HepG2 (cell line): ENCODE data around the gene USP7. TPM values are rescaled to one million over a fixed set of nuclear protein-coding genes. Genes with fewer than 3 reads are reported as not detected.
A peak's percentile ranks its signal among the peaks of the same experiment; 100 is the strongest.
"Not testable (repeated sequence)": the region's sequence is repeated elsewhere in the genome, so short reads cannot be mapped to it uniquely, and the experiment has no call there.

Experiments
- ATAC-seq: fragments of 200-7000 bp; cut with Tn5 transposase; 3 replicates; pipeline ENCODE4 v1.9.1; 2020; ENCODE audit warnings: mild to moderate bottlenecking, moderate library complexity
- BruUV-seq: library from RNA; stranded (reverse); fragments of 400-500 nt; replicated peaks from 2 replicates; lab custom pipeline; 2021; lab: Mats Ljungman, UMichigan
- CTCF ChIA-PET: fragments of 300-600 bp; formaldehyde crosslinking; extraction: SDS; loops from one replicate; lab custom pipeline; 2021; ENCODE audit warnings: low total read pairs, inconsistent platforms, low intra/inter-chr PET ratio; lab: Yijun Ruan, JAX
- POLR2A ChIA-PET: fragments of 350-600 bp; sonication (Branson Sonifier 250); formaldehyde crosslinking; loops from one replicate; lab custom pipeline; 2020; ENCODE audit warnings: antibody characterized with exemption, inconsistent platforms; lab: Yijun Ruan, JAX
- DNase-seq: peaks from one replicate; pipeline ENCODE4 v3.0.0-alpha.2; 2015; ENCODE audit warnings: low spot score
- FAIRE-seq: peaks from 3 replicates; lab custom pipeline; 2011; peaks lifted over from hg19 to GRCh38; lab: Jason Lieb, UNC
- H2AFZ ChIP-seq: one replicate; pipeline ENCODE4 v1.6.1; 2011; ENCODE audit warnings: low read length, inconsistent platforms
- H3K27ac ChIP-seq: fragments of 300-600 bp; 3 replicates; pipeline ENCODE4 v1.8.0; 2011; ENCODE audit warnings: mixed run types, mild to moderate bottlenecking, mixed read lengths, low read length, inconsistent platforms; ENCODE audit not compliant: insufficient read depth; ENCODE audit errors: extremely low read length
- H3K27me3 ChIP-seq, 2 experiments: fragments of 200-600 bp in 1 of 2; 2 replicates in 1 of 2; 3 replicates in 1 of 2; pipeline versions ENCODE4 v1.6.0 to v1.8.0; 2011; ENCODE audit warnings: low read length in 2 of 2, mild to moderate bottlenecking in 2 of 2, moderate library complexity in 2 of 2, inconsistent platforms in 1 of 2; ENCODE audit not compliant: insufficient read depth in 2 of 2, control insufficient read depth in 1 of 2
- H3K36me3 ChIP-seq, 2 experiments: fragments of 200-600 bp in 1 of 2; replicated peaks in 1 of 2; 2 replicates in 1 of 2; 3 replicates in 1 of 2; pipeline versions ENCODE4 v1.5.1 to v1.8.0; 2011; ENCODE audit warnings: low read length in 2 of 2, inconsistent platforms in 1 of 2; ENCODE audit not compliant: insufficient read depth in 2 of 2, control insufficient read depth in 1 of 2
- H3K4me1 ChIP-seq: 2 replicates; pipeline ENCODE4 v1.5.1; 2012; ENCODE audit warnings: low read length, inconsistent platforms; ENCODE audit not compliant: insufficient read depth
- H3K4me2 ChIP-seq: 2 replicates; pipeline ENCODE4 v1.6.0; 2011; ENCODE audit warnings: low read depth, low read length, inconsistent platforms
- H3K4me3 ChIP-seq, 3 experiments: fragments of 200-600 bp in 1 of 3; sonication (generic), shearing (Covaris generic) in 1 of 3; replicated peaks in 1 of 3; 2 replicates each; pipeline ENCODE4 v1.5.1; 2011 to 2016; ENCODE audit warnings: low read length in 3 of 3, inconsistent platforms in 2 of 3, low read depth in 2 of 3, mild to moderate bottlenecking in 2 of 3, control low read depth in 1 of 3, mixed read lengths in 1 of 3; ENCODE audit not compliant: insufficient read depth in 1 of 3
- H3K79me2 ChIP-seq: one replicate; pipeline ENCODE4 v1.6.1; 2011; ENCODE audit warnings: low read length, inconsistent platforms; ENCODE audit not compliant: insufficient read depth
- H3K9ac ChIP-seq: 2 replicates; pipeline ENCODE4 v1.6.0; 2011; ENCODE audit warnings: mild to moderate bottlenecking, low read depth, low read length, inconsistent platforms; ENCODE audit not compliant: insufficient read depth
- H3K9me3 ChIP-seq: 2 replicates; pipeline ENCODE4 v1.5.1; 2012; ENCODE audit warnings: mild to moderate bottlenecking, low read length
- H4K20me1 ChIP-seq: 2 replicates; pipeline ENCODE4 v1.6.0; 2011; ENCODE audit warnings: inconsistent platforms, mild to moderate bottlenecking, low read length, moderate library complexity; ENCODE audit not compliant: insufficient read depth
- CREB1 ChIP-seq, 2 experiments: fragments of 450-650 bp in 1 of 2; IDR thresholded peaks; 2 replicates each; pipeline ENCODE4 v1.6.1; 2016 to 2017; ENCODE audit warnings: control low read depth in 1 of 2, mild to moderate bottlenecking in 1 of 2, missing compliant biosample characterization in 1 of 2, missing genetic modification characterization in 1 of 2
- FOXJ3 ChIP-seq: sonication (generic); formaldehyde crosslinking; IDR thresholded peaks from 2 replicates; pipeline ENCODE4 v1.4.0; 2020; ENCODE audit warnings: missing genetic modification reagents, mild to moderate bottlenecking, borderline replicate concordance
- GATAD2A ChIP-seq: IDR thresholded peaks from 2 replicates; pipeline ENCODE4 v1.6.1; 2016
- HMGXB4 ChIP-seq, 2 experiments: sonication (generic) in 1 of 2; formaldehyde crosslinking in 1 of 2; IDR thresholded peaks; 2 replicates each; pipeline versions ENCODE4 v1.4.0 to v1.6.1; 2018 to 2020; ENCODE audit warnings: missing genetic modification reagents in 2 of 2, borderline replicate concordance in 1 of 2, low read depth in 1 of 2, mild to moderate bottlenecking in 1 of 2, missing biosample characterization in 1 of 2
- HOXA5 ChIP-seq: sonication (generic); formaldehyde crosslinking; IDR thresholded peaks from 2 replicates; pipeline ENCODE4 v1.4.0; 2020; ENCODE audit warnings: missing genetic modification reagents
- MED8 ChIP-seq: sonication (generic); formaldehyde crosslinking; IDR thresholded peaks from 2 replicates; pipeline ENCODE4 v1.8.1; 2023; ENCODE audit warnings: mild to moderate bottlenecking, missing genetic modification reagents; ENCODE audit not compliant: insufficient replicate concordance
- MXD3 ChIP-seq: IDR thresholded peaks from 2 replicates; pipeline ENCODE4 v1.6.1; 2016; ENCODE audit warnings: mild to moderate bottlenecking, missing biosample characterization, missing genetic modification reagents
- NFYC ChIP-seq: IDR thresholded peaks from 2 replicates; pipeline ENCODE4 v1.6.1; 2016; ENCODE audit warnings: missing genetic modification reagents, missing compliant biosample characterization
- PCBP1 ChIP-seq: fragments of 200-400 bp; formaldehyde crosslinking; IDR thresholded peaks from 2 replicates; pipeline ENCODE4 v1.6.1; 2017; ENCODE audit warnings: mild to moderate bottlenecking, low read depth, low read length, borderline replicate concordance
- PPARG ChIP-seq: conservative IDR thresholded peaks from 2 replicates; pipeline ENCODE4 v1.6.1; 2016; ENCODE audit warnings: missing biosample characterization, missing genetic modification reagents
- THAP11 ChIP-seq: IDR thresholded peaks from 2 replicates; pipeline ENCODE4 v1.6.1; 2016; ENCODE audit warnings: missing biosample characterization, missing genetic modification reagents
- YEATS2 ChIP-seq: sonication (generic); formaldehyde crosslinking; IDR thresholded peaks from 2 replicates; pipeline ENCODE4 v1.4.0; 2020; ENCODE audit warnings: missing genetic modification reagents, borderline replicate concordance
- ZBTB42 ChIP-seq: sonication (generic); formaldehyde crosslinking; IDR thresholded peaks from 2 replicates; pipeline ENCODE4 v1.5.0; 2020; ENCODE audit warnings: mild to moderate bottlenecking, missing genetic modification reagents
- ZNF468 ChIP-seq: sonication (generic); formaldehyde crosslinking; IDR thresholded peaks from 2 replicates; pipeline ENCODE4 v1.8.0; 2022; ENCODE audit warnings: mild to moderate bottlenecking, moderate library complexity, missing genetic modification reagents
- ZNF552 ChIP-seq: sonication (generic); formaldehyde crosslinking; IDR thresholded peaks from 2 replicates; pipeline ENCODE4 v1.9.0; 2022; ENCODE audit warnings: missing genetic modification reagents, mild to moderate bottlenecking, borderline replicate concordance
- ZNF768 ChIP-seq: sonication (generic); formaldehyde crosslinking; IDR thresholded peaks from 2 replicates; pipeline ENCODE4 v1.4.0; 2020; ENCODE audit warnings: missing genetic modification reagents
- ZNF770 ChIP-seq: sonication (generic); formaldehyde crosslinking; IDR thresholded peaks from 2 replicates; pipeline ENCODE4 v1.5.0; 2020; ENCODE audit warnings: mild to moderate bottlenecking, missing genetic modification reagents
- ZNF772 ChIP-seq: sonication (generic); formaldehyde crosslinking; IDR thresholded peaks from 2 replicates; pipeline ENCODE4 v1.5.0; 2020; ENCODE audit warnings: mild to moderate bottlenecking, missing genetic modification reagents
- ZSCAN12 ChIP-seq: sonication (generic); formaldehyde crosslinking; IDR thresholded peaks from 2 replicates; pipeline ENCODE4 v1.9.0; 2021; ENCODE audit warnings: mild to moderate bottlenecking, missing genetic modification reagents
- WGBS: methylation state at CpG from one replicate; pipeline ENCODE4 v1.1.6; 2017; ENCODE audit warnings: low lambda C conversion rate; 5-methylcytosine and 5-hydroxymethylcytosine counted together
- in situ Hi-C: cut with HindIII; loops from 2 replicates; pipeline ENCODE4 v1.10.0; 2017; ENCODE audit warnings: low pct_unique_long_range_greater_than_20kb; ENCODE audit not compliant: extremely low pct_ligation_motif_present
- intact Hi-C: fragments of 100-400 bp; cut with micrococcal nuclease; formaldehyde crosslinking; loops from one replicate; pipeline ENCODE4 v1.10.0; 2022; ENCODE audit not compliant: unreplicated experiment
- polyA plus RNA-seq, 8 experiments: library from polyadenylated mRNA; depleted of rRNA in 3 of 8; stranded (reverse) in 7 of 8; unstranded in 1 of 8; fragments of >200 nt; fragmentation: Illumina TruSeq in 4 of 8; extraction: Trizol in 4 of 8; gene quantifications; 2 replicates each; pipeline versions ENCODE4 v1.2.1 to v1.2.3, GENCODE V29; 2011 to 2016; ENCODE audit warnings: low read depth in 4 of 8, missing spikeins in 1 of 8, mixed read lengths in 1 of 8; ENCODE audit not compliant: insufficient read depth in 1 of 8
- total RNA-seq, 5 experiments: library from RNA; depleted of rRNA; stranded (reverse); fragments of >200 nt; fragmentation: Illumina TruSeq; extraction: Trizol; gene quantifications; 2 replicates each; pipeline ENCODE4 v1.2.3, GENCODE V29; 2016; ENCODE audit warnings: low read depth in 1 of 5

The USP7 gene
- total and polyA plus RNA-seq, 2 of the 13 experiments (the other 11 are each of a cell fraction or from before 2014, with no cell fraction given) = 52.5 to 173 TPM

- TF ChIP-seq ZNF468 (CRISPR knock-in tag) (no peak), PPARG (CRISPR knock-in tag) (no peak), CREB1 (IDR thresholded peaks at IDR 0.05) (no peak), CREB1 (CRISPR knock-in tag; IDR thresholded peaks at IDR 0.05) (no peak), FOXJ3 (no peak), GATAD2A (peak; percentile 34; the same call in 1 of the 2 replicates)
- TF ChIP-seq, all 625 proteins: peak for 34
Observed at GRCh38 chr16:8872071-8872470, 91.6 kb downstream of the USP7 start (continued).

GRCh38 chr16:8869988-8870241, 93.8 kb downstream of the USP7 start:
- peak overlapping the region in 2 of 3 experiments; percentile 71 to 76; a peak in 5 of 6 replicates for H3K4me3 ChIP-seq
- ChIA-PET CTCF (interaction anchor here (1.7 kb wide), 1 partner anchor 11 kb away, joined by 6 read pairs; no protein-coding TSS in a partner anchor), POLR2A (interaction anchor here (2.4 to 10.4 kb wide), 3 partner anchors 10 to 14 kb away, joined by 7 to 235 read pairs (median 46); partner anchors contain the start of gene LITAFD)
- H3K4me1 ChIP-seq = peaks cover 74% of the 10 kb centered on the region
- H2AFZ ChIP-seq, H3K27me3 ChIP-seq, H3K36me3 ChIP-seq, DNase-seq, ATAC-seq, FAIRE-seq, BruUV-seq, in situ Hi-C loops, H3K9me3 ChIP-seq: not testable (repeated sequence)
- TF ChIP-seq HOXA5 (CRISPR knock-in tag) = 0 out of 2 replicates have a peak, but pooled peaks have one; percentile 3
- TF ChIP-seq HMGXB4 (CRISPR knock-in tag; IDR thresholded peaks at IDR 0.05; ENCODE audit: borderline replicate concordance in 1 of 2, low read depth in 1 of 2) = 0 out of 4 replicates have a peak, but pooled peaks of 1 of the 2 experiments have one; percentile 1
- TF ChIP-seq NFYC (CRISPR knock-in tag) = 0 out of 2 replicates have a peak, but pooled peaks have one; percentile 2
- 0 out of 2 replicates have a peak, but pooled peaks have one; percentile 10 for TF ChIP-seq ZNF772 (CRISPR knock-in tag)
- TF ChIP-seq ZSCAN12 (CRISPR knock-in tag) = 0 out of 2 replicates have a peak, but pooled peaks have one; percentile 0
- peak; percentile 84 for TF ChIP-seq ZNF770 (CRISPR knock-in tag)
- TF ChIP-seq THAP11 = peak; percentile 4; the same call in 1 of the 2 replicates
- 0 out of 2 replicates have a peak, but pooled peaks have one; percentile 14 for TF ChIP-seq ZBTB42 (CRISPR knock-in tag)
- 0 out of 2 replicates have a peak, but pooled peaks have one; percentile 5 for TF ChIP-seq YEATS2 (CRISPR knock-in tag)
- peak; percentile 38; the same call in 1 of the 2 replicates for TF ChIP-seq MXD3 (CRISPR knock-in tag)
- peak; percentile 72; the same call in 1 of the 2 replicates for TF ChIP-seq ZNF552 (CRISPR knock-in tag)
- 0 out of 2 replicates have a peak, but pooled peaks have one; percentile 68 for TF ChIP-seq PCBP1
- peak; percentile 25 for TF ChIP-seq MED8
- TF ChIP-seq ZNF768 (CRISPR knock-in tag) = 0 out of 2 replicates have a peak, but pooled peaks have one; percentile 3
- peak overlapping the region; percentile 46 for H3K27ac ChIP-seq
- peaks cover 27% of the 10 kb centered on the region; the same call in 1 of the 2 replicates for H4K20me1 ChIP-seq
- H3K4me2 ChIP-seq = peak overlapping the region; percentile 96
- WGBS = 86% methylated on average over 10 of the region's 10 CpGs
- intact Hi-C loops = loop anchor here (5.0 kb wide), 1 partner anchor 222 kb away; the partner anchor contains the start of gene HAPSTR1
- peaks cover 36% of the 10 kb centered on the region for H3K79me2 ChIP-seq
- H3K9ac ChIP-seq = peak overlapping the region; percentile 69; the same call in 1 of the 2 replicates
